Glutamatergic neuron (in vitro differentiated cells): ENCODE data around the gene ZCWPW1. TPM values are rescaled to one million over a fixed set of nuclear protein-coding genes. Genes with fewer than 3 reads are reported as not detected.
A peak's percentile ranks its signal among the peaks of the same experiment; 100 is the strongest.

Source experiments
- DNase-seq: peaks from one replicate; pipeline ENCODE4 v3.0.0; 2022
- H3K27ac Mint-ChIP-seq: one replicate; pipeline ENCODE4 v1.8.0; 2020; ENCODE audit warnings: mild to moderate bottlenecking, mixed read lengths, inconsistent platforms; ENCODE audit not compliant: unreplicated experiment
- H3K27me3 Mint-ChIP-seq: one replicate; pipeline ENCODE4 v1.8.0; 2020; ENCODE audit warnings: mild to moderate bottlenecking, moderate library complexity, mixed read lengths, inconsistent platforms; ENCODE audit not compliant: unreplicated experiment
- H3K36me3 Mint-ChIP-seq: one replicate; pipeline ENCODE4 v1.8.0; 2020; ENCODE audit warnings: mild to moderate bottlenecking, mixed read lengths, inconsistent platforms; ENCODE audit not compliant: unreplicated experiment
- H3K4me1 Mint-ChIP-seq: one replicate; pipeline ENCODE4 v1.8.0; 2020; ENCODE audit warnings: mild to moderate bottlenecking, low read depth, mixed read lengths, inconsistent platforms; ENCODE audit not compliant: unreplicated experiment
- H3K4me3 Mint-ChIP-seq: one replicate; pipeline ENCODE4 v1.8.0; 2020; ENCODE audit warnings: mild to moderate bottlenecking, mixed read lengths, inconsistent platforms; ENCODE audit not compliant: unreplicated experiment
- H3K9me3 Mint-ChIP-seq: one replicate; pipeline ENCODE4 v1.8.0; 2020; ENCODE audit warnings: mild to moderate bottlenecking, moderate library complexity, mixed read lengths, inconsistent platforms; ENCODE audit not compliant: unreplicated experiment
- total RNA-seq: library from RNA; stranded (reverse); fragmentation: NEBNext Ultra II Directional; extraction: Animal tissue kit (Norgen Biotek cat#: 25700); gene quantifications from one replicate; pipeline ENCODE4 v1.2.1, GENCODE V29; 2021; ENCODE audit not compliant: unreplicated experiment
- TF ChIP-seq, protein P1 (sequence below): fragments of 200-600 bp; sonication (generic); IDR thresholded peaks from one replicate; pipeline ENCODE4 v1.5.0; 2021; ENCODE audit not compliant: partially characterized antibody, unreplicated experiment

ZCWPW1 gene
- total RNA-seq, 1 donor from 2014 or later: 1.8 TPM

GRCh38 chr7:100406767-100407166 lies 21.7 kb downstream of the ZCWPW1 start:
- DNase-seq: no peak
- TF ChIP-seq, protein P1, sequence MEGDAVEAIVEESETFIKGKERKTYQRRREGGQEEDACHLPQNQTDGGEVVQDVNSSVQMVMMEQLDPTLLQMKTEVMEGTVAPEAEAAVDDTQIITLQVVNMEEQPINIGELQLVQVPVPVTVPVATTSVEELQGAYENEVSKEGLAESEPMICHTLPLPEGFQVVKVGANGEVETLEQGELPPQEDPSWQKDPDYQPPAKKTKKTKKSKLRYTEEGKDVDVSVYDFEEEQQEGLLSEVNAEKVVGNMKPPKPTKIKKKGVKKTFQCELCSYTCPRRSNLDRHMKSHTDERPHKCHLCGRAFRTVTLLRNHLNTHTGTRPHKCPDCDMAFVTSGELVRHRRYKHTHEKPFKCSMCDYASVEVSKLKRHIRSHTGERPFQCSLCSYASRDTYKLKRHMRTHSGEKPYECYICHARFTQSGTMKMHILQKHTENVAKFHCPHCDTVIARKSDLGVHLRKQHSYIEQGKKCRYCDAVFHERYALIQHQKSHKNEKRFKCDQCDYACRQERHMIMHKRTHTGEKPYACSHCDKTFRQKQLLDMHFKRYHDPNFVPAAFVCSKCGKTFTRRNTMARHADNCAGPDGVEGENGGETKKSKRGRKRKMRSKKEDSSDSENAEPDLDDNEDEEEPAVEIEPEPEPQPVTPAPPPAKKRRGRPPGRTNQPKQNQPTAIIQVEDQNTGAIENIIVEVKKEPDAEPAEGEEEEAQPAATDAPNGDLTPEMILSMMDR: no peak
- peaks cover 3% of the 10 kb centered on the region for H3K9me3 Mint-ChIP-seq
- H3K27ac Mint-ChIP-seq: no peak overlapping the region
- peaks cover 3% of the 10 kb centered on the region for H3K27me3 Mint-ChIP-seq
- no peaks in the 10 kb centered on the region for H3K36me3 Mint-ChIP-seq
- no peak overlapping the region for H3K4me3 Mint-ChIP-seq
- peaks cover 9% of the 10 kb centered on the region for H3K4me1 Mint-ChIP-seq

DNA sequence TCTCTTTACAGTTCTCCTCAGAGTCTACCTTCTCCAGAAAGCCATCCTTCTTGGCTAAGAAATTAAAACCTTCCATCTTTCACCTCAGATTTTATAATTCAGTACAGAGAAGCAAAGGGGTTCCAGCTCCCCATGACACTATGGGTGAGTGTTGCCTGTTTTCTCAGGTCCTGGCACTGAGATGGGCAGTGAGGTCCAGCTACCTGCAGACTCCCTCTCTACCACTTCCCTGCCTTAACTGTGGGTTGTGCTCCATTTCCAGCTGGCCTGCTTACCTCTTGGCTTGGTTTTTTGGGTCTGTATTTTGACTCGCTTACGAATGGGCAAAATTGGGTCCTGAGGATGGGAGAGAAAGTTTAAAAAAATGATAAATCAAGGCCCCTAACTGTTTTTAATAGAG lies 26.3 kb downstream of the ZCWPW1 start:
- Mint-ChIP-seq H3K27me3 (peaks cover 7% of the 10 kb centered on the region), H3K4me1 (peaks cover 27% of the 10 kb centered on the region), H3K4me3 (peak overlapping the region; percentile 11)

GRCh38 chr7:100401811-100402210 lies 26.7 kb downstream of the ZCWPW1 start:
- Mint-ChIP-seq H3K9me3 (peaks cover 3% of the 10 kb centered on the region), H3K36me3 (no peaks in the 10 kb centered on the region), H3K4me1 (peaks cover 27% of the 10 kb centered on the region), H3K4me3 (peak overlapping the region; percentile 11), H3K27ac (peak overlapping the region; percentile 44), H3K27me3 (peaks cover 7% of the 10 kb centered on the region)
- DNase-seq: peak; percentile 38
- TF ChIP-seq, protein P1: no peak

More for the DNA sequence above, 26.3 kb downstream of the ZCWPW1 start:
- H3K36me3 Mint-ChIP-seq: no peaks in the 10 kb centered on the region
- DNase-seq: no peak
- peak overlapping the region; percentile 44 for H3K27ac Mint-ChIP-seq
- TF ChIP-seq, protein P1: no peak
- peaks cover 3% of the 10 kb centered on the region for H3K9me3 Mint-ChIP-seq

GRCh38 chr7:100400656-100401055 lies 27.8 kb downstream of the ZCWPW1 start:
- Mint-ChIP-seq H3K9me3 (peaks cover 7% of the 10 kb centered on the region), H3K4me3 (no peak overlapping the region)
- DNase-seq: peak; percentile 67

GRCh38 chr7:100400041-100400440 lies 28.5 kb downstream of the ZCWPW1 start:
- peaks cover 7% of the 10 kb centered on the region for H3K9me3 Mint-ChIP-seq
- H3K36me3 Mint-ChIP-seq: no peaks in the 10 kb centered on the region
- no peak overlapping the region for H3K27ac Mint-ChIP-seq
- DNase-seq: no peak
- TF ChIP-seq, protein P1: no peak
- peaks cover 4% of the 10 kb centered on the region for H3K27me3 Mint-ChIP-seq
- H3K4me3 Mint-ChIP-seq: no peak overlapping the region
- H3K4me1 Mint-ChIP-seq: peaks cover 27% of the 10 kb centered on the region

More at GRCh38 chr7:100400656-100401055, 27.8 kb downstream of the ZCWPW1 start:
- TF ChIP-seq, protein P1: no peak
- no peak overlapping the region for H3K27ac Mint-ChIP-seq
- peaks cover 7% of the 10 kb centered on the region for H3K27me3 Mint-ChIP-seq
- H3K4me1 Mint-ChIP-seq: peaks cover 27% of the 10 kb centered on the region
- no peaks in the 10 kb centered on the region for H3K36me3 Mint-ChIP-seq
